Raji (cell line): Measurements from ENCODE around the gene ATP8B1.

Experiments
- POLR2A ChIP-seq: IDR thresholded peaks from 2 replicates; pipeline ENCODE4 v1.6.1; 2011; ENCODE audit warnings: low read depth, low read length, control low read depth; ENCODE audit not compliant: insufficient read depth

ATP8B1 gene

DNA sequence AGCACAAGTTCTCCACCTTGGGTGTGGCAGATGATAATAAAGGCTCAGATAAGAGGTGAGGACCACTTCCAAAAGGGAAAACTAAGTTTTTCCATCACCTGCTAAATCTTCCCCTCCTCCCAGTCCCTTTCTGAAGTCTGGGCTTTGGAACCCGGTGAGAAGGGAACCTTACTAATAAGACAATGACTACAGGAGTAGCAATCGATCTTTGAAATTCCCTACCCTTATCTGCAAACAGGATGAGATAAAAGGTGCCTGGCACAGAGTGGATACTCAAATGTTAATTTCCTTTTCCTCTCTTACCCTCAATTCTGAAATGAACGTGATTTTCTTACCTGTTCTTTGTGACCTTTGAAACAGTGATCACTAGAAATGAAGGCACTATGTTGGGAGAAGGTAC lies 111.8 kb downstream of the ATP8B1 start:
- no peak for TF ChIP-seq POLR2A

DNA sequence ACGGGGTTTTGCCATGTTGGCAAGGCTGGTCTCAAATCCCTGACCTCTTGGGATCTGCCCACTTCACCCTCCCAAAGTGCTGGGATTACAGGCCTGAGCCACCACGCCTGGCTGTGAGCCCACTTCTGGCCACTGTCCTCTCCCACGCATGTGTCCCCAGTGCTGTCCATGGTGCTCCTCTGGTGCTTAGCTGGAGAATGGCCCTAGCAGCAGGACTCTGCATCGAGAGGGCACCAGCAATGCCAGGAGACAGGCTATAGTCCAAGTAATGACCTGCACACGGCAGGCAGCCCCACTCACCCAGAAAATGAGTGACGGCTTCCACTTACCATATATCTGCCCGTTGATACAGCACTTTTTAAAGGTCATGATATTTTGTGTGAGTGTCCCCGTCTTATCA lies 115.1 kb downstream of the ATP8B1 start:
- TF ChIP-seq POLR2A: no peak

DNA sequence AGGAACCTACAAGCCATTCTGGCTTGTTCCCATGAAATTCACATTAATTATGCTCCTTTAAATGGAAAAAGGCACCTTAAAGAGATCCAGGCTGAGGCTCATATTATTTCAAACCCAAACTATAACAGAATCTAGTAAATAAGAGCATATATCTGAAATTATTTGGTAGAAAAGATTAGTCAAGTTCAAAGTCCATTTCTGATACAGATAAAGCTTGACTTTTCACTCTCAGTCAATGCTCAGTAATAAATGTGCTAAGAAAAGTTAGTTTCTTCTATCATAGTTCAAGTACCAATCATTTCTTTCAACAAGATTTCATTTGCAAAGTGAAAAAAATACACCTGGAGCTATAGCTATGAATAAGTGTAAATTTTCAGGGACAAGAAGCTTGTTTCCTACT lies 119.6 kb downstream of the ATP8B1 start:
- no peak for TF ChIP-seq POLR2A

DNA sequence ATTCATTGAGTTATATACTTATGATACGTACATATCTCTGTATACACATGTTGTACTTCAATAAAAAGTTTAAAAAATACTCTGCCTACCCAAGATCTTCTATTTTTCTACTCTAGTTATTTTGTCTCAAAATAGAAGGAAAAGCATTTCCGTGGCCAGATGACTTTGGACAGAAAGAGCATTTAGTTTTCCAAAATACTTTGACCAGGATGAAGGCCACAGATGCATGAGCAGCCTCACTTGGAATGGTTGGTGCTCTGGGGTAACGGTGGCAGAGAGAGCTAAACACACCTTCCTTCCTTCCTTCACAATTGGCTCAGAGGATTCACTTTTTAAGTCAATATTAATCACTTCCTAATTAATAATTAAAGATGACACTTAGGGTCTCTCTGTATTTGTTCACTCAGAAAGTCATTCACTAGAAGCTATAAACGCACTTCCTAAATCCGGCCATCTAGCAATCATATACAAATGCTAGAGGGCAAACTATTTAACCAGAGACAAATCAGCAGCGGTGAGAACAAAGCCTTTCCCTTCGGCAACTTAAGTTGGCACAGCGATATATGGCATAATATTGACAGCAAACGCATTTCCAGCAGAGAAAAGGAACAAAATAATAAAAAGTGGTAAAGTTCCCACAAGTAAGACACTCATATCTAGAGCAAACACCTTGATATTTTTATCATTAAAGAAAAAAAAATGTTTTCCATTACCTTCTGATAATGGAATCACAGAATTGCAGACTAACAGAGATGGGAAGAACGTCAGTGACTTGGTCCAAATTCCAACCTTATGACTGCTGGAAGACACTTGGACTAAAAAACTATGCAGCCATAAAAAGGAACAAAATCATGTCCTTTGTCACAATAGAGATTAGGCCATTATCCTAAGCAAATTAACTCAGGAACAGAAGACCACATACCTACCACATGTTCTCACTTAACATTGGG lies 125.6 kb downstream of the ATP8B1 start:
- no peak for TF ChIP-seq POLR2A

DNA sequence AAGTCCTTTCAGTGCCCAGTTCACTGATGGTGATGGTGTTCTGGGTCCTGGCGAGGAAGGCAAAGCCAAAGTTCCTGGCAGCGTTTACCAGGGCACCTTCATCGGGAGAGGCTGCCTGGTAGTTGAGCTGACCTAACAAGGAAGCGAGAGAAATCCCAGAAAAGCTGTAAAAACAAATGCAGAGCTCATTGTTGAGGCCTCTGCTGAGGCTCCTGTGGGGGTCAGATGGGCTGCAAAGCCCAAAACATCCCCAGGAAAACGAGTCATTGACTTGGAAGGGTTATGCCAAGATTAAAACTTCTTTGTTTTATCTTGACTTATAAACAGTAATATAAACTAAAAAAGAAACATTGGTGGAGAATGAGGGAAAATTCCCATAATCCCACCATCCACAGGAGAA lies 128.2 kb downstream of the ATP8B1 start:
- TF ChIP-seq POLR2A: no peak

DNA sequence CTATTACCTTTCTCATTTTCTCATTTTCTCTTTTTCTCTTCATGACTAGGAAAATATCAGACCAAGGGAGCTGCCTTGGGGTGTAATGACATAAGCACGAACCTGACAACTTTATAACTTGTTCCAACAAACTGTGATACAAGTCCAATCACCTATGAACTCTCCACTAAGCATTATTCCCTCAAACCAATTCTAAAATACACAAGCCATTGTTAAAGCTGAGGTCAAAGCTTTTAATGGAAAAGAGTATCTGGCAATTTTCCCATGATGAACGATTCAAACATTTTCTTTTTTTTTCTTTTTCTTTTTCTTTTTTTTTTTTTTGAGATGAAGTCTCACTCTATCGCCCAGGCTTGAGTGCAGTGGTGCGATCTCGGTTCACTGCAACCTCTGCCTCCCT lies 133.1 kb downstream of the ATP8B1 start:
- TF ChIP-seq POLR2A: no peak

DNA sequence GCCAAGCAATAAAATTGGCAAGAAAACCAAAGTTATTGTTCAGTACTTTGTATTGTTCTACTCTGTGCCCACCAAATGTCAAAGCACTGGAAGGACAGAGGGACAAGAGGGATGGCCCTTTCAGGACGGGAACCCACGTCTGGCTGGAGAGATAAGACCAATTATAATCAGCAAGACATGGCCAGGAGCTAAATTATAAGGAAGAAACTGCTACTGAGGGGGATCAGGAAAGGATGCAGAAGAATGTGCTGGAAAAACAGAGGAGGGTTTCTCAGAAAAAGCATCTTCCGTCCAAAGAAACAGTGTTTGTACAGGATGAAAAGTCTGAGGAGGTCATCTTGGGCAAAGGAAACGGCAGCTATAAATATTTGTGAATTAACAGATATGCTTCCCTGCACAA lies 135.1 kb downstream of the ATP8B1 start:
- TF ChIP-seq POLR2A: no peak

DNA sequence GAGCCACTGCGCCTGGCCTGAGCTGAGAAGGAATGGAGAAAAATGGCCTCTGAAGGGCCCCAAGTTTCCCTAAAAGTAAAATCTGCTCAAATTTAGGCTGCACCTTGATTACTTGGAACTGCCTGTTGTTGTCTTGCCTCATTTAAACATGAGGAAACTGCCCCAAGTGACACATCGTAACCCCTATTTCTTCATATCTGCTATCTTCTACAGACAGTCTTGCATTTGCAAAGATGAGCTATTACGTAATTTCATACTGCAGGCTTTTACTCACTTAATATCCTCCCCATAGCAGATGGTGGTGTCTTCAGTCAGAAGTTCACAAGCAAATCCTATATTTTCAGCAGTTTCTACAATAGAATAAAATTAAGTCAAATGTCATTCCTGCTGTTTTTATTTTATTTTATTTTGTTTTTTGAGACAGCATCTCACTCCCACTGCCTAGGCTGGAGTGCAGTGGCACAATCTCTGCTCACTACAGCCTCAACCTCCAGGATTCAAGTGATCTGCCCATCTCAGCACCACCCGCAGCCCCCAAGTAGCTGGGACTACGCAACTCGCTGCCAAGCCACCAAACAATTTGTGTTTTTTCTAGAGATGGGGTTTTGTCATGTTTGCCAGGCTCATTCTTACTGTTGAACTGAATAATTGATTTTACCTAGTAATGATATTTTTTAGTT lies 136.2 kb downstream of the ATP8B1 start:
- no peak for TF ChIP-seq POLR2A

DNA sequence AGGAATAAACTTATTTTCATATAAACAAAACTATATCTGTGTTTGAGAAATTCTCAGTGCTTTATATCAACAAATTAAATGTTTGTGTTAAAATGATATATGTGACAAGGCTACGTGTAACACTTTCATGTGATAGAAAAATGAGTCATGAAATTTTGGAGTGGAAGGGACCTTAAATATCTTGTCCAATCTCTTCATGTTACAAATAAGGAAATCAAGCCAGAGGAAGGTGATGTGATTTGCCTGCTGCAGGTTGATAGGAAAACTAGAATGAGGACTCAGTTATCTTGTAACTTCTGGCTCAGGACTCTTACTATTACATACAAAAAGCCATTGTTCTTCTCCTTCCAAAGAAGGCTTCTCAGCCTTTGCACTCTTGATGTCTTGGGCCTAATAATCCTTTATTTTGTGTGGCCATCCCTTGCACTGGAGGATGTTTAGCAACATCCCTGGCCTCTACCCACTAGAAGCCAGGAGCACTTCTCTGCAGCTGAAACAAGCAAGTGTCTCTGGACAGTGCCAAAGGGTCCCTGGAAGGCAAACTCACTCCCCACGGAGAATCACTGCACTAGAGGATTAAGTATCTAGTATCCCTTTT lies 138.4 kb downstream of the ATP8B1 start:
- no peak for TF ChIP-seq POLR2A

DNA sequence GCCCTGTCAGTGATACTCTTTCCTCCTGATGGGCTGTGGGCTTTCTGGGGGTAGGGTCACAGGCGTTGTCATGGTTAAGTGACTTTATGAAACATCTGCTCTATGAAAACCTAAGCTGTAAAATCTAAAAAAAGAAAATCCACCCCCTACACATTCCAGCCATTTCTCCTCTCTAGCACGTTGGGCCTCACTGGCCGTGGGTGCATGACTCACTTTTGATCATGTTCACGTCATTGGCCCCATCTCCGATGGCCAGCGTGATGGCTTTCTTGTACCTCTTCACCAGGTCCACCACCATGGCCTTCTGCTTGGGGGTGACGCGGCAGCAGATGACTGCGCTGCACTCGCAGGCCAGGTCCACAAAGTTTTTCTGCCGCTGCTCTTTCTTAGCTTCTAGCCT lies 142.2 kb downstream of the ATP8B1 start:
- TF ChIP-seq POLR2A: no peak

DNA sequence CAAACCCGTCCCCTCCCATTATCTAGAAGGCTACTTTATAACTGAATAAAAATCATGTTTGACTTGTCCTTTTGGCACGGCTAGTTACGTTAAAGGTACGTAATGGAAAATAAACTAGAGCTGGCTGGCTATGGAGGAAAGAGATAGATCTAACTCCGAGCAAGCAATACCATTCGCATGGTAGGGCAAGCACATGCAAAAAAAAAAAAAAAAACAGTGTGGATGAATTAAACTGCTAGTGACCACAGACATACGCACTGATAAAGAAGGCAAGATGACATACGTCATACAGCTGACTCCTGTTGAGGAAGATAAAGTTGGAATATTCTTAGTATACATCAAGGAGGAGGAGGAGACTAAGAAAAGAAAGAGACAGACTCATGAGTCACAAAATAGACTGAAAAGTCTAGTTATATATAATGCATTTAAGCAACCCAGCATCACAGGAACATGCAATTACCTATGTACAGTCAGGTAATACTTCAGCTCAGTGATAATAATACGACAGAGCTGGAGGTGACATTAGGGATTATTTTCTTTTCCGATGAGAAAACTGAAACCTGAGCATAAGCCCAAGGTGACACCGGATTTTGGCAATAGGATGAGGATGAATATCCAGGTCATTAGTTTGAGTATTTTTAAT lies 143.5 kb downstream of the ATP8B1 start:
- TF ChIP-seq POLR2A: no peak

DNA sequence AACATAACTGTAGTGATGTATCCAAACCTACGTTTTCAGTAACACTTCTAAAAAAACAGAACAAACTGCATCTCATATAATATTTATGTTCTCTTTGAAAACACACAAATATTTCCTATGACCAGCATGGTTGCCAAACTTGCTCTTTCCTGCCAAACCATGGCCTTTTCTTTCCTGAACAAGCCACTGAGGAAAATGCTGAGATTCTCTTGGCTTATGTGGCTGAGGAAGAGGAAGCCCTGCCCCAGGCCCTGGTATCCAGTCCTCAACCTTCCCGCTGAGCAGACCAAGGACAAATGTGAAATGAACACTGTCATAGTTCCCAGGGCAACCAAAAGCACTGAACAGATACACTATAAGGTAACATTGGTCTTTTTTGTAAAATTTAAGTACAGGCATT lies 145.6 kb downstream of the ATP8B1 start:
- TF ChIP-seq POLR2A: no peak

DNA sequence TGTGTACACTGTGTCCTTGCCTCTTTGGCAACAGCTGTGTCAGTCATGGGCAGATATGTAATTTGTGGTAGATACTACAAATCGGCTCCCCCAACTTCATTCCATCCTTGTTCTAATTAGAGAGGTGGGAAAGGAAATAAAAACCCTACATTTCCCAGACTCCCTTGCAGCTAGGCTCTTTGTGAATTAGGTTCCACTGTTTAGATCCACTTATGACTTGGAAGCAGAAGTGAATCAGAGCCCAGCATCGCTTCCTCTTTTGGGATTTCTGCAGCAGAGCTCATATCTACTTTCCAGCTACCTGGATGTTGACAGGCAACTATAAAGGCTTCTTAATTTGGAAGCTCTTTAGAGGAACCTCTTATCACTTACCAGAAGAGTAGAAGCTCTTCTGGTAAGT lies 147.4 kb downstream of the ATP8B1 start:
- TF ChIP-seq POLR2A: no peak

DNA sequence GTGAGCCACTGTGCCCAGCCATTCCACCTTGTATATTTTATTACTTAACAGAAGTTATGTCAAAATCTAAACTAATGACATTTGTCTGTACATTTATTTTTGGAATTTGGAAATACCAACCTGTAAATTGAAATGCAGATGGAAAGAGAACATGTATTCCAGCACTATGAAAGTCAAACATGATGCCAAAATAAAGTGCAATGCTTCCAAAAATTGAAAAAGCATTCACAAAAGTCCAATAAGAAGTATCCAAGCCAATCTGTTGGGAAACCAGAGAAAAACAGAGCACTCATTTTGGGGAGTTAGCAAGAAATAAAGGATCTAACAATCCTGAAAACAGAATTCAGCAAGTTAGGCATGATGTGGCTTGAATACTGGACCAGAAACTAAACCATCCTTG lies 151.2 kb downstream of the ATP8B1 start:
- no peak for TF ChIP-seq POLR2A

DNA sequence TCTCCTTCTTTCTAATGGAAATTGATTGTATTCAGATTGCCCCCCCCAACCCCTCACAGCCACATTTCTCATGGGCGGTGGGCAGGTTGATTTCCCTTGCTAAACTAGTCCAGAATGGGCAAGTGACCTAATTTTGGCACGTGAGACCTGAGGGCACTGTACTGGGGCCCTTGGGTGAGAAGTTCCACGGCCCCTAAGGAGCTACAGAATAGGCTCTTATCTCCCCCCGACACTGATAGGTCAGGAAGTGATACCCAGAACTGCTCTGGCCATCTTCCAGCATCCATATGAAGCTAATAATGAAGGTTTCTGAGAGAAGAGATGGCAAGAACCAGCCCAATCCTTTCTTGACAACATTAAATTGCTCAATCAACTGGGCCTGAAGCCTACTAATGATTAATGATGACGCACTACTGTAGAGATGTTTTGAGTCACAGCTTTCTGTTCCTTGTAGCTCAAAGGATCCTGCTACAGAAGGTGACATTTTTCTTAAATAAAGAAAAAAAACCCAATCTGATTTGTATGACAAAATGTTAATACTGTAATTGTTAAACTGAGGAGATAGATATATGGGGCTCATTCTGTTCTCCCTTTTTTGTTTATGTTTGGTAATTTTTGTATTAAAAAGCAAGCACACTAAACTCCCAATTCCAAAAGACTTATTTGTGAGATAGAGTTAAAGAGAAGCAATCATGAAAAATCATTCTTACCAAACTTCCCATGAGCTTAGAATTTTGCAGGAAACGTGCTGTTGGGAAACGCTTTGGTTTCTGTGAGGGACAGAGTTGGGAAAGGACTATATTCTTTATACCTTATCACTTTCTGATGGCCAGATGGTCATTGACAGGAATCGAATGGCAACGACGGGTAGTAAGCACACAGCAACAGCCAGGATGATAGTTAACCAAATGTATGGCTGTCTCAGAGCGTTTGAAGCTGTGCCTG lies 153.3 kb downstream of the ATP8B1 start:
- TF ChIP-seq POLR2A: no peak

DNA sequence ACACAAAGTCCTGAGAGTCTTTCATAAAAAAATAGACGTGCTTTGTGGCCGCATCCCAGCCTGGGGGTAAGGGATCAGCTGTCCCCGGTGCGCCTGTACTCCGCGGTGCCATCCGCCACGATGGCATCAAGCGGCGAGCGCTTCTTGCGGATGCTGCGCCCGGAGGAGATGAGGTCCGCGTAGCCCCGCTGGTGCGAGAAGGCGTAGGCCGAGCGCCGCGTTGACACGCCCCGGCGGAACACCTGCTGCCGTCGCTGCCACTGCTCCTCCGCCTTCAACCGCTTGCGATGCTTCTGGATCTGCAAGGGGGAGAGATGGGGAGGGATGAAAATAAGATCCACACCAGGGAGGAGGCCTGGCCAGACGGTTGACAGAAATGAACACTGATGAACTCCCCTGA lies 154.7 kb downstream of the ATP8B1 start:
- no peak for TF ChIP-seq POLR2A
